ENCODE results near the gene PHLDB3. TPM values are rescaled to one million over a fixed set of nuclear protein-coding genes. Genes with fewer than 3 reads are reported as not detected.
A peak's percentile ranks its signal among the peaks of the same experiment; 100 is the strongest.
"Not testable (repeated sequence)": the region's sequence is repeated elsewhere in the genome, so short reads cannot be mapped to it uniquely, and the experiment has no call there.

The PHLDB3 gene
- total RNA-seq, 2 donors from 2014 or later, result 16.7 to 25.5 TPM

GRCh38 chr19:43441716-43442115, 62.8 kb downstream of the PHLDB3 start:
- Mint-ChIP-seq H3K4me3 (no peak overlapping the region), H3K27me3 (no peaks in the 10 kb centered on the region), H3K36me3 (ENCODE audit: low read depth) (no peaks in the 10 kb centered on the region), H3K9me3 (no peaks in the 10 kb centered on the region), H3K4me1 (peaks cover 25% of the 10 kb centered on the region), H3K27ac (no peak overlapping the region)
- ATAC-seq (replicated peaks), result no peak

DNA sequence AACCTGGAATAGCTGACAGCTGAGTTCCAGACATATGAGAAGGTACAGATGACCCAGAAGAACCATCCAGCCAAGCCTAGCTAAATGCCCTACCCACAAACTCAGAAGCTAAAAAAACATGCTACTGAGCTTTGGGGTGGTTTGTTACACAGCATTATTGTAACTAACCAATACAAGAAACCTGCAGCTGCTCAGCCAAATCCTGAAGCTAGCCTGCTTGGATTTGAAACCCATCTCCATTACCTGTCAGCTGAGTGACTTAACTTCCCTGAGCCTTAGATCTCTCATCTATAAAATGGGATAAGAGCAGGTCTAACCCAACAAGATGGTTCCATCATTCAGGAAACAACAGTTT, 64.9 kb downstream of the PHLDB3 start:
- no peak for ATAC-seq (replicated peaks)
- peak overlapping the region; percentile 65 for H3K4me3 Mint-ChIP-seq

GRCh38 chr19:43439032-43439708, 65.4 kb downstream of the PHLDB3 start:
- peaks cover 24% of the 10 kb centered on the region for H3K4me1 Mint-ChIP-seq
- ATAC-seq (replicated peaks), result peak; percentile 84
- H3K27me3 Mint-ChIP-seq, result no peaks in the 10 kb centered on the region
- peak overlapping the region; percentile 76 for H3K27ac Mint-ChIP-seq
- peak overlapping the region; percentile 65 for H3K4me3 Mint-ChIP-seq
- H3K36me3 Mint-ChIP-seq (ENCODE audit: low read depth), result no peaks in the 10 kb centered on the region
- H3K9me3 Mint-ChIP-seq, result no peaks in the 10 kb centered on the region

More for the DNA sequence above, 64.9 kb downstream of the PHLDB3 start:
- Mint-ChIP-seq H3K9me3 (no peaks in the 10 kb centered on the region), H3K4me1 (peaks cover 24% of the 10 kb centered on the region), H3K27me3 (no peaks in the 10 kb centered on the region), H3K27ac (peak overlapping the region; percentile 14), H3K36me3 (ENCODE audit: low read depth) (no peaks in the 10 kb centered on the region)

GRCh38 chr19:43438291-43439031, 66.1 kb downstream of the PHLDB3 start:
- Mint-ChIP-seq H3K36me3 (ENCODE audit: low read depth) (no peaks in the 10 kb centered on the region), H3K4me3 (peak overlapping the region; percentile 65), H3K9me3 (no peaks in the 10 kb centered on the region), H3K4me1 (peaks cover 24% of the 10 kb centered on the region), H3K27me3 (no peaks in the 10 kb centered on the region), H3K27ac (peak overlapping the region; percentile 76)
- ATAC-seq (replicated peaks), result peak; percentile 89

GRCh38 chr19:43437712-43438111, 66.8 kb downstream of the PHLDB3 start:
- no peak for ATAC-seq (replicated peaks)
- H3K27ac Mint-ChIP-seq, result peak overlapping the region; percentile 58
- H3K4me1 Mint-ChIP-seq, result peaks cover 31% of the 10 kb centered on the region
- no peaks in the 10 kb centered on the region for H3K27me3 Mint-ChIP-seq
- H3K4me3 Mint-ChIP-seq, result peak overlapping the region; percentile 65
- H3K36me3 Mint-ChIP-seq (ENCODE audit: low read depth), result no peaks in the 10 kb centered on the region
- no peaks in the 10 kb centered on the region for H3K9me3 Mint-ChIP-seq

GRCh38 chr19:43437284-43437683, 67.3 kb downstream of the PHLDB3 start:
- not testable (repeated sequence) for ATAC-seq (replicated peaks); H3K36me3 Mint-ChIP-seq (ENCODE audit: low read depth); H3K9me3 Mint-ChIP-seq; H3K27me3 Mint-ChIP-seq; H3K4me3 Mint-ChIP-seq
- H3K4me1 Mint-ChIP-seq, result peaks cover 32% of the 10 kb centered on the region
- peak overlapping the region; percentile 58 for H3K27ac Mint-ChIP-seq

GRCh38 chr19:43435775-43436174, 68.8 kb downstream of the PHLDB3 start:
- peaks cover 31% of the 10 kb centered on the region for H3K4me1 Mint-ChIP-seq
- no peak overlapping the region for H3K27ac Mint-ChIP-seq
- H3K4me3 Mint-ChIP-seq, result no peak overlapping the region
- H3K27me3 Mint-ChIP-seq, result no peaks in the 10 kb centered on the region
- ATAC-seq (replicated peaks), result no peak
- no peaks in the 10 kb centered on the region for H3K36me3 Mint-ChIP-seq (ENCODE audit: low read depth)
- no peaks in the 10 kb centered on the region for H3K9me3 Mint-ChIP-seq

GRCh38 chr19:43433689-43434088, 70.9 kb downstream of the PHLDB3 start:
- Mint-ChIP-seq H3K4me3 (no peak overlapping the region), H3K4me1 (peaks cover 22% of the 10 kb centered on the region), H3K36me3 (ENCODE audit: low read depth) (no peaks in the 10 kb centered on the region), H3K27ac (no peak overlapping the region), H3K9me3 (no peaks in the 10 kb centered on the region), H3K27me3 (no peaks in the 10 kb centered on the region)
- no peak for ATAC-seq (replicated peaks)

GRCh38 chr19:43433358-43433673, 71.2 kb downstream of the PHLDB3 start:
- no peak for ATAC-seq (replicated peaks)
- Mint-ChIP-seq H3K9me3 (no peaks in the 10 kb centered on the region), H3K36me3 (ENCODE audit: low read depth) (no peaks in the 10 kb centered on the region), H3K4me3 (no peak overlapping the region), H3K4me1 (peaks cover 18% of the 10 kb centered on the region), H3K27me3 (no peaks in the 10 kb centered on the region), H3K27ac (no peak overlapping the region)

GRCh38 chr19:43430976-43431375, 73.6 kb downstream of the PHLDB3 start:
- H3K9me3 Mint-ChIP-seq, result no peaks in the 10 kb centered on the region
- H3K4me3 Mint-ChIP-seq, result no peak overlapping the region
- ATAC-seq (replicated peaks), result no peak
- no peaks in the 10 kb centered on the region for H3K27me3 Mint-ChIP-seq
- no peak overlapping the region for H3K27ac Mint-ChIP-seq
- H3K36me3 Mint-ChIP-seq (ENCODE audit: low read depth), result no peaks in the 10 kb centered on the region
- peaks cover 10% of the 10 kb centered on the region for H3K4me1 Mint-ChIP-seq

DNA sequence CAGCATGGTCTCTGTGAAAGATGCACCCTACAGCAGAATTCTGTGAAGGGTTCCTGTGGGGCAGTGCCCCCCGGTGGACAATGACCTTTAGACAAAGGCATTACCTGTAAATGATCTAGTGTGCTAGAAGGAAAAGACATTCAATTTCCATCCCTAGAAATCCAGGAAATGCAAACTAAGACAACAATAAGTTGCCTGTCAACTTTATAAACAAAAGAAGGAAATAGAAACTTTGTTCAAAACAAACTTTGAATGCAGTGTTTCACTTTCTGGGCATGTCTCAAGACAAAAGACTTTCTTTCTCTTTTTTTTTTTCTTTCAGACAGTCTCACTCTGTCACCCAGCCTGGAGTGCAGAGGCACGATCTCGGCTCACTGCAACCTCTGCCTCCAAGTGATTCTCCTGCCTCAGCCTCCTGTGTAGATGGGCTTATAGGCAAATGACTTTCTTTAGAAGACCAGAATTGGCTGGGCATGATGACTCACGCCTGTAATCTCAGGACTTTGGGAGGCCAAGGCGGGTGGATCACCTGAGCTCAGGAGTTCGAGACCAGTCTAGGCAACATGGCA, 74.3 kb downstream of the PHLDB3 start:
- Mint-ChIP-seq H3K4me3 (no peak overlapping the region), H3K27me3 (no peaks in the 10 kb centered on the region), H3K9me3 (no peaks in the 10 kb centered on the region), H3K4me1 (peaks cover 16% of the 10 kb centered on the region), H3K27ac (no peak overlapping the region), H3K36me3 (ENCODE audit: low read depth) (no peaks in the 10 kb centered on the region)
- no peak for ATAC-seq (replicated peaks)

DNA sequence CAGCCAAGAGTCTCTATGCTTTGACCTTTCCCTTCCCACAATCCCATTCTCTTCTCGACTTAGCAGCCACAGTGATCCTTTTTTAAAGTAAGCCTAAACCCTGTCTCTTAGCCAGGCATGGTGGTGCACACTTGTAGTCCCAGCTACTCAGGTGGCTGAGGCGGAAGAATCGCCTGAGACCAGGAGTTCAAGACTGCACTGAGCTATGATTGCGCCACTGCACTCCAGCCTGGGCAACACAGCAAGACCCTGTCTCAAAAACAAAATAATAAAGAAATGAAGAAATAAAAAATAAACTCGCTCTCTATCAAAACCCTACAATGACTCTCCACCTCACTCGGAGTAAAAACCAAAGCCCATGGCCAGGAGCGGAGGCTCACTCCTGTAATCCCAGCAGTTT, 75.2 kb downstream of the PHLDB3 start:
- no peak overlapping the region for H3K27ac Mint-ChIP-seq
- H3K4me3 Mint-ChIP-seq, result no peak overlapping the region
- H3K9me3 Mint-ChIP-seq, result no peaks in the 10 kb centered on the region
- no peak for ATAC-seq (replicated peaks)
- no peaks in the 10 kb centered on the region for H3K27me3 Mint-ChIP-seq
- peaks cover 21% of the 10 kb centered on the region for H3K4me1 Mint-ChIP-seq
- no peaks in the 10 kb centered on the region for H3K36me3 Mint-ChIP-seq (ENCODE audit: low read depth)

GRCh38 chr19:43425567-43426392, 78.8 kb downstream of the PHLDB3 start:
- Mint-ChIP-seq H3K4me3 (no peak overlapping the region), H3K9me3 (no peaks in the 10 kb centered on the region), H3K27ac (no peak overlapping the region), H3K4me1 (peaks cover 13% of the 10 kb centered on the region), H3K36me3 (ENCODE audit: low read depth) (no peaks in the 10 kb centered on the region), H3K27me3 (peaks cover 6% of the 10 kb centered on the region)
- no peak for ATAC-seq (replicated peaks)
